ENCODE results near the gene SFTA2. TPM values are rescaled to one million over a fixed set of nuclear protein-coding genes. Genes with fewer than 3 reads are reported as not detected.
A peak's percentile ranks its signal among the peaks of the same experiment; 100 is the strongest.

SFTA2 gene
- polyA plus RNA-seq, 3 donors, result 0.80 to 1.3 (median 1.2) TPM

- no peak for DNase-seq (ENCODE audit: extremely low read depth in 1 of 11, low read depth in 9 of 11, low spot score in 4 of 11)
These were observed 36.6 kb downstream of the SFTA2 start for GRCh38 chr6:30895343-30895742.

GRCh38 chr6:30894935-30895334 lies 37.0 kb downstream of the SFTA2 start:
- DNase-seq (ENCODE audit: extremely low read depth in 1 of 11, low read depth in 9 of 11, low spot score in 4 of 11), result no peak

- no peak for DNase-seq (ENCODE audit: extremely low read depth in 1 of 11, low read depth in 9 of 11, low spot score in 4 of 11)
These were observed 37.6 kb downstream of the SFTA2 start for GRCh38 chr6:30894381-30894780.

- no peak for DNase-seq (ENCODE audit: extremely low read depth in 1 of 11, low read depth in 9 of 11, low spot score in 4 of 11)
These were observed 38.3 kb downstream of the SFTA2 start for GRCh38 chr6:30893666-30894065.

DNA sequence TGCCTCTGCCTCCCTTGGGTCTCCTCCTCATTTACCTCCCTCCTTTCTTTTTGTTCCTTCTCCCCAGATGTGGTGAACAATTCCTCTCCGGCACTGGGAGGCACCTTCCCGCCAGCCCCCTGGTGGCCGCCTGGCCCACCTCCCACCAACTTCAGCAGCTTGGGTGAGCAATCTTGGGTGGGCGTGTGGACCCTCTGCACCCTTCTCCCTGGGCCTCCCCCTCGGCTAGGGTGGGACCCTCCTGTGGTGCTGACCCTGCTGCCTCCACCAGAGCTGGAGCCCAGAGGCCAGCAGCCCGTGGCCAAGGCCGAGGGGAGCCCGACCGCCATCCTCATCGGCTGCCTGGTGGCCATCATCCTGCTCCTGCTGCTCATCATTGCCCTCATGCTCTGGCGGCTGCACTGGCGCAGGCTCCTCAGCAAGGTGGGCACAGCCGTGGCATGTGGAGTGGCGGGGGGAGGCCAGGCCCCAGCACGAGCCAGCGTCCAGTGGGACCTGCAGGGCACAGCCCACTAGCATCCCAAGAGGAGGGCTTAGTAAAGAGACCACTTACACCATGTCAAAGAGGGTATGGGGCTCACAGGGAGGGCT lies 38.9 kb downstream of the SFTA2 start:
- DNase-seq (ENCODE audit: extremely low read depth in 1 of 11, low read depth in 9 of 11, low spot score in 4 of 11), result no peak

GRCh38 chr6:30891816-30892538 lies 40.0 kb downstream of the SFTA2 start:
- DNase-seq (ENCODE audit: extremely low read depth in 1 of 11, low read depth in 9 of 11, low spot score in 4 of 11), result no peak

DNA sequence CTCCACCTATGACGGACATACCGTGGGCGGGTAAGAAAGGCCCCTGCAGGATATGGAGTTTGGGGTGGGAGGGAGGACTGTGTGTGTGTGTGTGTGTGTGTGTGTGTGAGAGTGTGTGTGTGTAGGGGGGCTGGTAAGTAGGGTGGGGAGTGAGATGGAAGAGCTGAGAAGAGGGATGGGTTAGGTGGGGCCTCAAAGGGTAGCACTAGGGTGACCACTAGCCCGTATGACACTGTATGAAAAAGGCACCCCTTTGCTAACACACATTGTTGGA lies 40.6 kb downstream of the SFTA2 start:
- no peak for DNase-seq (ENCODE audit: extremely low read depth in 1 of 11, low read depth in 9 of 11, low spot score in 4 of 11)

- no peak for DNase-seq (ENCODE audit: extremely low read depth in 1 of 11, low read depth in 9 of 11, low spot score in 4 of 11)
These were observed 41.1 kb downstream of the SFTA2 start for GRCh38 chr6:30890646-30891449.

DNA sequence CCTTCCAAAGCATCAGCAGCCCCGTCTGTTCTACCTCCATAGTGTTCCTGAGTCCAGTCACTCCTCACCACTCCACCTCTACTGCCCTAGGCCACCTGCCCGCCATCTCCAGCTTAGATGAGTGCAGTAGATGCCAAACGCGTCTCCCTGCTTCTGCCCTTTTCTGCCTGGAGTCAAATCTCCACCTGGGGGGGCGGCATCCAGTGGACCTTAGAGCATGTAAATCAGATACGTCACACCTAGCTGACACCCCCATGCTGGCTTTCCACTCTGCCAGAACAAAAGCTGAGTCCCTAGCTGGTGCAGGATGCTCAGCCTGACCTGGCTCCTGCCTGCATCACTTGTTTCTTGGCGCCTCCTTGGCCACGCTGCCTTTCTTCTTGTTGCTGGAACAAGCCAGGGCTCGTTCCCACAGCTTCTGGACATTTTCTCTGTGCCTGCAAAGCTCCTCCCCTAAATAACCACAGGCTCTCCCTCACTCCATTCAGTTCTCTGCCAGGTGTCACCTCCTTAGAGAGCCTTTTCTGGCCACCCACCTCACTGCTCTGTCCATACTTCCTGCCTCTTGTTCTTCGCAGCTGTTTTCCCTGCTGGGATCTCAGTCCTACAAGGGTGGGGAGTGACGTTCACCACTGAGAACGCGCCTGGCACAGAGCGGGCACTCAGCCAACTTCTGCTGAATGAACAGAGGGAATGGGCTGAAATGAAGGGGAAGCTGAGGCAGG lies 41.9 kb downstream of the SFTA2 start:
- DNase-seq (ENCODE audit: extremely low read depth in 1 of 11, low read depth in 9 of 11, low spot score in 4 of 11), result no peak

- no peak for DNase-seq (ENCODE audit: extremely low read depth in 1 of 11, low read depth in 9 of 11, low spot score in 4 of 11)
These were observed 42.5 kb downstream of the SFTA2 start for GRCh38 chr6:30889496-30889885.

DNA sequence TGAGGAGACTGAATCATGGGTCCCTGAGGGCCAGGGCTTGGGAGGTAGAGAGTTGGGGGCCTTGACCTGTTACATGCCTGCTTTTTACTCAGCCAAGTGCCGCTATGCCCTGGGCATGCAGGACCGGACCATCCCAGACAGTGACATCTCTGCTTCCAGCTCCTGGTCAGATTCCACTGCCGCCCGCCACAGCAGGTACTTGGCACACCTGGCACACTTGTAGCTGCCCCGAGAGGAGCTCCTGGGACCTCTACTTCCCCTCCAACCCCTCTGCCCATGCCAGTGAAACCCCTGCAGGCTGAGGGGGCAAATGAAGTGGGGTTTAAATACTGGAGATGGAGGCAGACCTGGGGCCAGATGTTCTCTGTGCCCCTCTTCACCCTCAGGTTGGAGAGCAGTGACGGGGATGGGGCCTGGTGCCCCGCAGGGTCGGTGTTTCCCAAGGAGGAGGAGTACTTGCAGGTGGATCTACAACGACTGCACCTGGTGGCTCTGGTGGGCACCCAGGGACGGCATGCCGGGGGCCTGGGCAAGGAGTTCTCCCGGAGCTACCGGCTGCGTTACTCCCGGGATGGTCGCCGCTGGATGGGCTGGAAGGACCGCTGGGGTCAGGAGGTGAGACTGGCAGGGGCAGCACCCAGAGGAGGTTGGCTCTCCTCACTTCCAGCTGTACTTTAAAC lies 43.0 kb downstream of the SFTA2 start:
- DNase-seq (ENCODE audit: extremely low read depth in 1 of 11, low read depth in 9 of 11, low spot score in 4 of 11), result no peak

- no peak for DNase-seq (ENCODE audit: extremely low read depth in 1 of 11, low read depth in 9 of 11, low spot score in 4 of 11)
These were observed 43.8 kb downstream of the SFTA2 start for GRCh38 chr6:30887901-30888815.

- DNase-seq (ENCODE audit: extremely low read depth in 1 of 11, low read depth in 9 of 11, low spot score in 4 of 11), result no peak
These were observed 45.1 kb downstream of the SFTA2 start for GRCh38 chr6:30886897-30887255.

DNA sequence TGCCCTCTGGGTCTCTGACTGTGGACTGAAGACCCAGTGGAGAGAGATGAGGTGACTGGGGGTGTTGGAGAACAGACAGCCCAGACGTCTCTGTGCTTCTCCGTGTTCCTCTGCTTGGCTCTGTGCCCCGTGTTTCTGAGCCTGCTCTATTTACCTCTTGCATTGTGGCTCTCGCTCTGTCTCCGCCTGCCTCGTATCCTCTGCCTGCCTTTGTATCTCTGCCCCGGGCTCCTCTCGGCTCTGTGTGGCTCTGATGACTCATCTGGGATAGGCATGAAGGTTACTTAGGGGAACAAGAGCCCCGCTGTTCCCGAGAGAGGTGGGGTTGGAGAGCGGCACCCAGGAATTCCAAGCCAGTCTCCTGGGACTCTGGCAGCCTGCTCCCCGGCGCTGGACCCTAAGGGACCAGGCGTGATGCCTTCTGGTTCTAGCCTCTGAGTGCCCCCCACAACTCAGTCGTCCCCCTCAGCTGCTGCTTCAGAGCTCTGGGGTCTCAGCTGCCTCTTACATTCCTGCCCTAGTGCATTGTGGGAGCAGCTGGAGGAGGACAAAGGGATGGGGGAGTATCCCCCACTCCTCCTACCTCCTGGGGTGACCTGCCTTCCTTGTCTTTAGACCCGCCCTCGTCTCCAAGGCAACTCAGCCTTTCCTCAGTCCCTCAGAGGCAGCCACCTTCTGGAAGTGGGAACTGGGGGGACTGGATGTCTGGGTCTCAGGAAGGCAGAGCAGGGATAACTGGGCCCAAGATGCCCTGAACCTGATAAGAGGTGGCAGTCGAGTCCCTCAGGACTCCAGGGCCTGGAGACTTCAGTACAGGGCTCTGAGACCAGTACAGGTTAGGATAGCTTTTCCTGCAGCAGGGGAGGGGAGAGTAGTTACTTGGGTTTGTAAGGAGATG lies 45.7 kb downstream of the SFTA2 start:
- DNase-seq (ENCODE audit: extremely low read depth in 1 of 11, low read depth in 9 of 11, low spot score in 4 of 11), result peak in 9 of 11 donors; percentile 47 to 85 (median 79)

- DNase-seq (ENCODE audit: extremely low read depth in 1 of 11, low read depth in 9 of 11, low spot score in 4 of 11), result peak in 1 of 11 donors; percentile 33
These were observed 46.4 kb downstream of the SFTA2 start for GRCh38 chr6:30885481-30885998.

- DNase-seq (ENCODE audit: extremely low read depth in 1 of 11, low read depth in 9 of 11, low spot score in 4 of 11), result no peak
These were observed 47.2 kb downstream of the SFTA2 start for GRCh38 chr6:30884521-30885480.
